Activated CD8-positive, alpha-beta T cell treated with anti-CD3 and anti-CD28 coated beads for 36 hours (primary cell): ENCODE results near the gene CRYBB3. TPM values are rescaled to one million over a fixed set of nuclear protein-coding genes. Genes with fewer than 3 reads are reported as not detected.

Source experiments
- ATAC-seq: fragments of 200-7000 bp; cut with Tn5 transposase; one replicate; pipeline ENCODE4 v1.10.0; 2021; ENCODE audit warnings: mild to moderate bottlenecking, moderate library complexity
- CTCF ChIA-PET: fragments of 350-600 bp; sonication (Branson Sonifier 250); formaldehyde crosslinking; loops from one replicate; lab custom pipeline; 2021; ENCODE audit warnings: antibody characterized with exemption; lab: Charles Lee
- POLR2A ChIA-PET: fragments of 350-600 bp; sonication (Branson Sonifier 250); formaldehyde crosslinking; loops from one replicate; lab custom pipeline; 2021; ENCODE audit warnings: antibody characterized with exemption; lab: Charles Lee
- DNase-seq: peaks from one replicate; pipeline ENCODE4 v3.0.0-alpha.2; 2020
- H3K27ac Mint-ChIP-seq: one replicate; pipeline ENCODE4 v1.8.0; 2021; ENCODE audit warnings: mild to moderate bottlenecking, mixed read lengths
- H3K27me3 Mint-ChIP-seq: one replicate; pipeline ENCODE4 v1.8.0; 2021; ENCODE audit warnings: mixed read lengths
- H3K36me3 Mint-ChIP-seq: one replicate; pipeline ENCODE4 v1.8.0; 2021; ENCODE audit warnings: low read depth, mixed read lengths
- H3K4me1 Mint-ChIP-seq: one replicate; pipeline ENCODE4 v1.8.0; 2021; ENCODE audit warnings: low read depth, mixed read lengths
- H3K4me3 Mint-ChIP-seq: one replicate; pipeline ENCODE4 v1.8.0; 2021; ENCODE audit warnings: mild to moderate bottlenecking, moderate library complexity, mixed read lengths
- H3K9me3 Mint-ChIP-seq: one replicate; pipeline ENCODE4 v1.8.0; 2021; ENCODE audit warnings: mixed read lengths
- intact Hi-C: fragments of 100-400 bp; cut with micrococcal nuclease; formaldehyde crosslinking; loops from one replicate; pipeline ENCODE4 v1.10.0; 2022
- total RNA-seq, 2 experiments: library from RNA; stranded (reverse); gene quantifications; one replicate each; pipeline ENCODE4 v1.2.3, GENCODE V29; 2021
- TF ChIP-seq, protein P1 (sequence below): fragments of 200-600 bp; IDR thresholded peaks from one replicate; pipeline ENCODE4 v1.8.0; 2022; ENCODE audit warnings: antibody characterized with exemption, mild to moderate bottlenecking

Gene CRYBB3
- total RNA-seq, 2 experiments from 2014 or later: not detected

DNA sequence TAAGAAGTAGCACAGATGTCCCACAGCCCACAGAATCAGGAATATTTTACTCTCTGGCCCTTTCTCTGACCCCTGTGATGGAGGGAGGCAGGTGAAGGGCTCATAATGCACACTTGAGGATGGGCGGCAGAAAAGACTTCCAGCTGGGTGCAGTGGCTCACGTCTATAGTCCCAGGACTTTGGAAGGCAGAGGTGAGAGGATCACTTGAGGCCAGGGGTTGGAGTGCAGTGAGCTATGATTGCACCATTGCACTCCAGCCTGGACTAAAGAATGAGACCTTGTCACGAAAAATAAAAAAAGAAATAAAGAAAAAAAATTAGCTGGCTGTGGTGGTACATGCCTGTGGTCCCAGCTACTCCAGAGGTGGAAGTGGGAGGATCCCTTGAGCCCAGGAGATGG, 13.5 kb upstream of the CRYBB3 start:
- Mint-ChIP-seq H3K27ac (no peak overlapping the region), H3K36me3 (peaks cover 2% of the 10 kb centered on the region), H3K27me3 (no peaks in the 10 kb centered on the region), H3K9me3 (no peaks in the 10 kb centered on the region), H3K4me1 (no peaks in the 10 kb centered on the region), H3K4me3 (no peak overlapping the region)
- POLR2A ChIA-PET: interaction anchor here (1.0 kb wide), 1 partner anchor 77 kb away, joined by 3 read pairs; no protein-coding TSS in a partner anchor
- TF ChIP-seq, protein P1, sequence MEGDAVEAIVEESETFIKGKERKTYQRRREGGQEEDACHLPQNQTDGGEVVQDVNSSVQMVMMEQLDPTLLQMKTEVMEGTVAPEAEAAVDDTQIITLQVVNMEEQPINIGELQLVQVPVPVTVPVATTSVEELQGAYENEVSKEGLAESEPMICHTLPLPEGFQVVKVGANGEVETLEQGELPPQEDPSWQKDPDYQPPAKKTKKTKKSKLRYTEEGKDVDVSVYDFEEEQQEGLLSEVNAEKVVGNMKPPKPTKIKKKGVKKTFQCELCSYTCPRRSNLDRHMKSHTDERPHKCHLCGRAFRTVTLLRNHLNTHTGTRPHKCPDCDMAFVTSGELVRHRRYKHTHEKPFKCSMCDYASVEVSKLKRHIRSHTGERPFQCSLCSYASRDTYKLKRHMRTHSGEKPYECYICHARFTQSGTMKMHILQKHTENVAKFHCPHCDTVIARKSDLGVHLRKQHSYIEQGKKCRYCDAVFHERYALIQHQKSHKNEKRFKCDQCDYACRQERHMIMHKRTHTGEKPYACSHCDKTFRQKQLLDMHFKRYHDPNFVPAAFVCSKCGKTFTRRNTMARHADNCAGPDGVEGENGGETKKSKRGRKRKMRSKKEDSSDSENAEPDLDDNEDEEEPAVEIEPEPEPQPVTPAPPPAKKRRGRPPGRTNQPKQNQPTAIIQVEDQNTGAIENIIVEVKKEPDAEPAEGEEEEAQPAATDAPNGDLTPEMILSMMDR: no peak
- ATAC-seq (no peak), DNase-seq (no peak)
- intact Hi-C loops: no loop called here
- CTCF ChIA-PET: interaction anchor here (1.2 to 2.9 kb wide), 3 partner anchors 13 to 105 kb away, joined by 4 to 10 read pairs (median 5); no protein-coding TSS in a partner anchor

DNA sequence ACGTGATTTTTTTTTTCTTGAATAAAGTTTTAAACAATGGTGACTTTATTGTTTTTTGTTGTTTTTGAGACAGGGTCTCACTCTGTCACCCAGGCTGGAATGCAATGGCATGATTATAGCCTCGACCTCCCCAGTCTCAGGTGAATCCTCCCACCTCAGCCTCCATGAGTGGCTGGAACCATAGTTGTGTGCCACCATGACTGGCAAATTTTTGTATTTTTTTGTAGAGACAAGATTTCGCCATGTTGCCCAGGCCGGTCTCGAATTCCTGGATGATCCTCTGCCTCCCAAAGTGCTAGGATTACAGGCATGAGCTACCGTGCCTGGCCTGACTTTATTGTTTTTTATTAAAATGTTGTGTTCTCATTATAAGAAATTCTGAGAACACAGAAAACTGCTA, 12.2 kb upstream of the CRYBB3 start:
- DNase-seq (no peak), ATAC-seq (no peak)
- TF ChIP-seq, protein P1: no peak
- POLR2A ChIA-PET: no interaction called here
- H3K4me1 Mint-ChIP-seq: no peaks in the 10 kb centered on the region
- H3K36me3 Mint-ChIP-seq: no peaks in the 10 kb centered on the region
- intact Hi-C loops: no loop called here
- no peak overlapping the region for H3K27ac Mint-ChIP-seq
- H3K4me3 Mint-ChIP-seq: no peak overlapping the region
- CTCF ChIA-PET: interaction anchor here (1.4 kb wide), 1 partner anchor 76 kb away, joined by 5 read pairs; no protein-coding TSS in a partner anchor
- H3K9me3 Mint-ChIP-seq: no peaks in the 10 kb centered on the region
- no peaks in the 10 kb centered on the region for H3K27me3 Mint-ChIP-seq

DNA sequence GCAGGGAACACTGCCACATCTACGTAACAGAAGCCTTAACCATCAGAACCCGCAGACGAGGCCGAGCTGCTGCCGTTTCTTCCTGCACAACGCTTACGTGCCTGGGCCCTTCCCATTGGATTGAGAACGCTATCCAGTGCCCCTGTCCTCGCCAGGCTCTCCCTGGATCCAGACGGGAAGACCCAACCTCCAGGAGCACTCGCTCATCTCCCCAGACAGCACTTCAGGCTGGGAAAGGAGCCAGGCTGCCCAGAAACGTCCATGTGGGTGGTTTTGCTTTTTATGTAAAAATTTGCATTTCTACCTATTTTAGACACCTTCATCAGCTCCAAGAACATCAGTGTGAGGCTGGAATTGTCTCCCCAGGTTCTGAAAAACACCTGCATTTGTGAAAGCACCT, 7.3 kb upstream of the CRYBB3 start:
- intact Hi-C loops: no loop called here
- no peaks in the 10 kb centered on the region for H3K27me3 Mint-ChIP-seq
- POLR2A ChIA-PET: no interaction called here

DNA sequence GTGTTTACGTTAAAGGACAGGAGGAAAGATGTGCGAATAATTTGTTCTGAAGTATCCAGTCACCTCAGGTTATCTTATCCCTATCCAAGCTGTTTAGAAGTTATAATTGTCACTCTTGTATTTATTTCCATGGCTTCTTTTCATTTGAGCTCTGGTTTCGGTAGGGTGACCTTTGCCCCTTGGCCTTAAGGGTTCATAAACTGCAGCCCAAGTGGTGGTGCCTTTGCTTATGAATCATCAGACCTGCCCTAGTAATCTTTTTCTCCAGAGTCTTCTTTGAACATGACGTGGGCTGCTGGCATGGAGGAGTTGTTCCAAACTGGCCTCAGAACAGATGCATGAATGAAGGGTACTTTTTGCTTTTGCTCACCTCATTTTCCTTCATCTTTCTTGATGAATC, 6.5 kb upstream of the CRYBB3 start:
- Mint-ChIP-seq H3K4me3 (no peak overlapping the region), H3K27ac (no peak overlapping the region), H3K9me3 (no peaks in the 10 kb centered on the region), H3K36me3 (peaks cover 2% of the 10 kb centered on the region), H3K27me3 (no peaks in the 10 kb centered on the region), H3K4me1 (no peaks in the 10 kb centered on the region)
- ATAC-seq (no peak), DNase-seq (no peak)
- intact Hi-C loops: no loop called here
- CTCF ChIA-PET: interaction anchor here (0.6 to 1.2 kb wide), 2 partner anchors 9 to 1168 kb away, joined by 3 to 6 read pairs; no protein-coding TSS in a partner anchor
- POLR2A ChIA-PET: interaction anchor here (0.5 kb wide), 1 partner anchor 23 kb away, joined by 3 read pairs; no protein-coding TSS in a partner anchor
- TF ChIP-seq, protein P1: no peak

More for the DNA sequence above, 7.3 kb upstream of the CRYBB3 start:
- peaks cover 2% of the 10 kb centered on the region for H3K36me3 Mint-ChIP-seq
- CTCF ChIA-PET: no interaction called here
- no peaks in the 10 kb centered on the region for H3K4me1 Mint-ChIP-seq
- H3K9me3 Mint-ChIP-seq: no peaks in the 10 kb centered on the region
- no peak for DNase-seq
- no peak overlapping the region for H3K4me3 Mint-ChIP-seq
- TF ChIP-seq, protein P1: no peak
- ATAC-seq: no peak
- no peak overlapping the region for H3K27ac Mint-ChIP-seq

DNA sequence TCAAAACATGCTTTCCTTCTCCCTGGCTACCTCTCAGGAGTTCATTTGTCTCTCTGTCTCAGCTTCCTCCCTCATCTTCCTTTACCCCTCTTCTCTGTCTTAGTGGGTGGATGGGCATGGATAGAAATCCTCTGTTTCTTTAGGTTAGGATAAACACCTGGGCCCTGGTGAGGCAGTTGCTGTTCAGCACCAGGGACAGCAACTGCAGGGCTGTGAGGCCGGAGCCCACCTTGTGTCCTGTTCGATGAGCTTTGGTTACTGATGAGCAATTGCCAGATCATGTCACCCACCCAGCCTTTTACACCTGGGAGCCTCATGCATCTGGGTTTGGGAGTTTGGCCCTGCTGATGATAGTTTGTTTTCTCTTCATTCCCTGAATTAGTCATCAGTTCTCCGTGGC, 6.1 kb upstream of the CRYBB3 start:
- H3K27ac Mint-ChIP-seq: no peak overlapping the region
- H3K4me3 Mint-ChIP-seq: no peak overlapping the region
- peaks cover 2% of the 10 kb centered on the region for H3K36me3 Mint-ChIP-seq
- ATAC-seq: no peak
- no peak for DNase-seq
- no peaks in the 10 kb centered on the region for H3K4me1 Mint-ChIP-seq
- TF ChIP-seq, protein P1: no peak
- no peaks in the 10 kb centered on the region for H3K27me3 Mint-ChIP-seq
- no peaks in the 10 kb centered on the region for H3K9me3 Mint-ChIP-seq
- ChIA-PET POLR2A (interaction anchor here (0.5 kb wide), 1 partner anchor 23 kb away, joined by 3 read pairs; no protein-coding TSS in a partner anchor), CTCF (interaction anchor here (0.6 to 1.2 kb wide), 2 partner anchors 9 to 1167 kb away, joined by 3 to 6 read pairs; no protein-coding TSS in a partner anchor)
- intact Hi-C loops: no loop called here
